LNCAP (cell line): ENCODE data around the gene CORO1C.

Experiments
- CTCF ChIP-seq: fragments of 450-650 bp; IDR thresholded peaks from 2 replicates; pipeline ENCODE4 v1.5.1; 2017; ENCODE audit warnings: mild to moderate bottlenecking

Gene CORO1C

DNA sequence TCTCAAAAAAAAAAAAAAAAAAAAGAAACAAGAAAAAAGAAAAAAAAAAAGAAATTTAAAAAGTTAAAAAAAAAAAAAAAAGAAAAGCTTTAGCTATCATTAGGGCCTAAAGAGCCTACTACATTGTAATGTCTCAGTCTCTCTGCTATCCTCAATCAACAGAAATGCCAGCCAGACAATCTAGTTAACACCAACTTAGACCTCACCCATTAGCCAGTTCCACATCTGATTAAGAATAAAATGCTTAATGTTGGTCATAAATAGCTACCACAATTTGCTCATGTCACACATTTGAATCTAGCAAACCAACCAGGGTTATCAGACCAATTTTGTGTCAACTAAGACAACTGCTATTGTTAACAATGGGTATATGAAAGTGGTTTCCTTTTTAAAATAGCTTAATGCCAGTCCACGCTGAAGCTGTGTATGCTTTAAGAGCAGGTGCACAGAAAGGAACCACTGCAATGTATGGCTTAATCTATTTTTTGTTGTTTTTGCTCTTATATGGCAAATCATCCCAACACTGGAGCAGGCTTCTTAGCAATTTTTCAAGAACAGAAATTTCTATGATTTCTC is 52.1 kb downstream of the CORO1C start:
- no peak for TF ChIP-seq CTCF

- no peak for TF ChIP-seq CTCF
Observed at GRCh38 chr12:108678104-108678730, 53.1 kb downstream of the CORO1C start.

- TF ChIP-seq CTCF = no peak
Observed at GRCh38 chr12:108677381-108677780, 53.9 kb downstream of the CORO1C start.

- TF ChIP-seq CTCF = no peak
Observed at GRCh38 chr12:108676707-108677106, 54.6 kb downstream of the CORO1C start.

DNA sequence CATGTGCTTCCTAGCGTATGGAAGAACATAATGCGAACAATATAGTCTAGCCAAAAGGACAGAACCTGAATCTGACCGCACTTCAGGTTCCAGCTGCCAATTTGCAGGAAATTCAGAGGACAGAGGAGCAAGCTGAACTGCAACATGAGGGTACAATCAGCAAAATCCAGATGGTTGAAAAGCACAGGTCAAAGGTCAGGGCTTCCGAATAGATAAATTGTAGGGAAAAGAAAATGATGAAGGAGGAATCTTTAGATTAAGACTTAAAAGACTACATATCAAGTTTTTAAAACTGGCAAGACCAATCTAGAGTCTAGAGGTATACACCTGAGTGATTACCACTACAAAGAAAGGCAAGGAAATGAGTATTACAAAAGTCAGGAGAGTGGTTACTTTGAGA is 55.5 kb downstream of the CORO1C start:
- no peak for TF ChIP-seq CTCF

DNA sequence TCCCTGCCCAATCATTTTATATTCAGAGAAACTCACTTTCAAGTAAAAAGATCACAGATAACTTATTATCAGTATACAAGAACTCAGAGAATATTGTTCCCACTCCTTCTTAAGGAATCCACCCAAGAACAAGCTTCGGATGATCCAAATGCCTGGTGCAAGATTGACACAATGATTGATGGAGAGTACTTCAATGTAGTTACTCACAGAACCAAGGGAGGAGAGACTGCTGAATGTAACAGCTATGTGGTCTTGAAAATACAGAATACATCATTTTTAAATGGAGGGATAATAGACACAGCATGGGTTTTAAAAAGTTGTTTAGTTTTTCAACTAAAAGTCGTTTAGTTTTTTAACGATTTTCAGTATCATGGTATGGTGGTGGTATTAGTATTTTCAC is 59.3 kb downstream of the CORO1C start:
- TF ChIP-seq CTCF = no peak

DNA sequence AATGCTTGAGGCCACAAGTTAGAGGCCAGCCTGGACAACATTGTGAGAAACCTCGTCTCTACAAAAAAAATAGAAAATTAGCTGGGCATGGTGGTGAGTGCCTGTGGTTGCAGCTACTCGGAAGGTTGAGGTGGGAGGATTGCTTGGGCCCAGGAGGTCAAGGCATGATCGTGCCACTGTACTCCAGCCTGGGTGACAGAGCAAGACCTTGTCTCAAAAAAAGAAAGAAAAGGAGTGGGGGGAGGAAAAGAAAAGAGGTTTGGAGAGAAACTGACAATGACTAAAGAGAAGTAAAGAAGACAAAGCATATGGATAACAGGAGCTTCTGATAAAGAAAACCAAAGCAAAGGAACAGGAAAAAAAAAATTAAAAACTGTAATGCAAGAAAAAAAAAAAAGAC is 60.2 kb downstream of the CORO1C start:
- no peak for TF ChIP-seq CTCF
